LNCaP clone FGC (cell line): ENCODE results near the gene ZNF514.
"Not testable (repeated sequence)": the region's sequence is repeated elsewhere in the genome, so short reads cannot be mapped to it uniquely, and the experiment has no call there.

Experiments
- DNase-seq: peaks from one replicate; pipeline ENCODE4 v3.0.0-alpha.2; 2011; ENCODE audit warnings: low read depth
- H3K4me3 ChIP-seq: 2 replicates; pipeline ENCODE4 v1.5.1; 2011; ENCODE audit warnings: mild to moderate bottlenecking, low read depth, low read length, control low read depth
- TF ChIP-seq, protein P1 (sequence below): IDR thresholded peaks from 2 replicates; pipeline ENCODE4 v1.5.1; 2012; ENCODE audit warnings: mild to moderate bottlenecking; ENCODE audit not compliant: control insufficient read depth, insufficient read depth; ENCODE audit errors: extremely low read depth

The ZNF514 gene

DNA sequence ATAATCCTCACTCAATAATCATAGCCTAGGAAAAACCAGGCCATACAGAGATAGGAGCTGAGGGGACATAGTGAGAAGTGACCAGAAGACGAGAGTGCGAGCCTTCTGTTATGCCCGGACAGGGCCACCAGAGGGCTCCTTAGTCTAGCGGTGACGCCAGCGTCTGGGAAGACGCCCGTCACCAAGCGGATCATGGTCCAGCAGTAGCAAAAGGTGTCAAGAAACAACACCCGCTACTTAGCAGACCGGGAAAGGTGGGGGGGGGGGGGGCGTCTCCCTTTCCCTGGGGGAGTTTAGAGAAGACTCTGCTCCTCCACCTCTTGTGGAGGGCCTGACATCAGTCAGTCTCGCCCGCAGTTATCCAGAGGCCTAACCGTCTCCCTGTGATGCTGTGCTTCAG, 33.3 kb upstream of the ZNF514 start:
- not testable (repeated sequence) for H3K4me3 ChIP-seq, DNase-seq
- TF ChIP-seq, protein P1, sequence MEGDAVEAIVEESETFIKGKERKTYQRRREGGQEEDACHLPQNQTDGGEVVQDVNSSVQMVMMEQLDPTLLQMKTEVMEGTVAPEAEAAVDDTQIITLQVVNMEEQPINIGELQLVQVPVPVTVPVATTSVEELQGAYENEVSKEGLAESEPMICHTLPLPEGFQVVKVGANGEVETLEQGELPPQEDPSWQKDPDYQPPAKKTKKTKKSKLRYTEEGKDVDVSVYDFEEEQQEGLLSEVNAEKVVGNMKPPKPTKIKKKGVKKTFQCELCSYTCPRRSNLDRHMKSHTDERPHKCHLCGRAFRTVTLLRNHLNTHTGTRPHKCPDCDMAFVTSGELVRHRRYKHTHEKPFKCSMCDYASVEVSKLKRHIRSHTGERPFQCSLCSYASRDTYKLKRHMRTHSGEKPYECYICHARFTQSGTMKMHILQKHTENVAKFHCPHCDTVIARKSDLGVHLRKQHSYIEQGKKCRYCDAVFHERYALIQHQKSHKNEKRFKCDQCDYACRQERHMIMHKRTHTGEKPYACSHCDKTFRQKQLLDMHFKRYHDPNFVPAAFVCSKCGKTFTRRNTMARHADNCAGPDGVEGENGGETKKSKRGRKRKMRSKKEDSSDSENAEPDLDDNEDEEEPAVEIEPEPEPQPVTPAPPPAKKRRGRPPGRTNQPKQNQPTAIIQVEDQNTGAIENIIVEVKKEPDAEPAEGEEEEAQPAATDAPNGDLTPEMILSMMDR, result peak; percentile 66

DNA sequence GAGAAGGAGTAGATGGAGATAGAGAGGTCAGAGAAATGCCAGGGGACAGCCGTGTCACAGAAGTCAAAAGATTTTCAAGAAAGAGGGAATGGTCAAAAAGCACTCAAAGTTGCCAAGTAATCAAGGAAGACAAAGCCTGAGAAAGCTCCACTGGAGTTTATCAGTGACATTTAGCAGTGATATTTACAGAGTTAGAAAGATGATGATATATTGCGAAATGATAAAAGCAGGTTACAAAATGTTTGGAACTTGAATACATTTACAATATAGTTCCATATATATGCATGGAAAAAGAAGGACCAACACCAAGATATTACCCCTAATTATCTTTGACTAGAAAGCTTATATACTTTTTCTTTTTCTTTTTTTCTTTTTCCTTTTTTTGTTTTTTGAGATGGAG, 26.3 kb upstream of the ZNF514 start:
- no peak for DNase-seq
- TF ChIP-seq, protein P1, result no peak
- no peak overlapping the region for H3K4me3 ChIP-seq

DNA sequence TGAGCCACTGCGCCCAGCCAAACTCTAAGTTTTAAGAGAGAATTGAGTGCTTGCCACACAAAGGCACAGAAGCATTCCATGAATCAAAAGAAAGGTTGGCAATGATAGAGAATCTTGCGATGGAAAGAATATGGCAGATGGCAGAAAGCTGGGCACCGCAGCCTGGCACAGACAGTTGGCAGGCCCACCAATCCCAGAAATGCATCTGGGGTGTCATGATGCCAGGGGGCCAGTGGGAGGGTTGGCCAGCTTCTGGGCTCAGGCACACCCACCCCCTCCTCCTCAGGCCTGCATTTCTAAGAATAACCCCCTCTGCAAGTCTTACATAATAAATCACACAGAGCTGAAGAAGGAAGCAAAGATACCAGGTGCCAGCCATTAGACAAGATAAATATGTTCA, 25.5 kb upstream of the ZNF514 start:
- no peak for DNase-seq
- TF ChIP-seq, protein P1, result no peak
- no peak overlapping the region for H3K4me3 ChIP-seq

DNA sequence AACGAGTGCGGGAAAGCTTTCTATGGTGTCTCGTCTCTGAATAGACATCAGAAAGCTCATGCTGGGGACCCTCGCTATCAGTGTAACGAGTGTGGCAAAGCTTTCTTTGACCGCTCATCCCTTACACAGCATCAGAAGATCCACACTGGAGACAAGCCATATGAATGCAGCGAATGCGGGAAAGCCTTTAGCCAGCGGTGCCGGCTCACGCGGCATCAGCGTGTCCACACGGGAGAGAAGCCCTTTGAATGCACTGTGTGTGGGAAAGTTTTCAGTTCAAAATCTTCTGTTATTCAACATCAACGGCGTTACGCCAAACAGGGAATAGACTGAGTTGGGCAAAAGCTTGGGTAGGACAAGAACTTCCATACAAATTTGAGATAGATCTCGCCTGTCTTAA, 22.1 kb upstream of the ZNF514 start:
- TF ChIP-seq, protein P1, result no peak
- H3K4me3 ChIP-seq, result no peak overlapping the region
- no peak for DNase-seq

DNA sequence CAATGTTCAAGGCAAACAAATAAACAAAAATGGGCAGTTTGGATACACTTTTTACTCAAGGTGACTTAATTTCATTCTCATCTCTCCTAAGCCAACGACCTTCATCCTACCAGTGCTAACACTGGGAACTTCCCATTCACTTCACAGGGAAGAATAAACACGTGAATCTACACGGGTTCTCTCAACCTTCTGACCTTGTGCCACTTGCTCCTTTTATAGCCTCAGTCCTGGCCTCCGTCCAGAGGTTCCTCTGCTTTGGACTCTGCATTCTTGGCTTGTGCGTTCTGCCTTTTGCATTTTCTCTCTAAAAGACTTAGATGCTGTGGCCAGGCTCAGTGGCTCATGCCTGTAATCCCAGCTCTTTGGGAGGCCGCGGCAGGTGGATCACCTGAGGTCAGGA, 19.8 kb upstream of the ZNF514 start:
- no peak overlapping the region for H3K4me3 ChIP-seq
- TF ChIP-seq, protein P1, result no peak
- DNase-seq, result peak; percentile 58

DNA sequence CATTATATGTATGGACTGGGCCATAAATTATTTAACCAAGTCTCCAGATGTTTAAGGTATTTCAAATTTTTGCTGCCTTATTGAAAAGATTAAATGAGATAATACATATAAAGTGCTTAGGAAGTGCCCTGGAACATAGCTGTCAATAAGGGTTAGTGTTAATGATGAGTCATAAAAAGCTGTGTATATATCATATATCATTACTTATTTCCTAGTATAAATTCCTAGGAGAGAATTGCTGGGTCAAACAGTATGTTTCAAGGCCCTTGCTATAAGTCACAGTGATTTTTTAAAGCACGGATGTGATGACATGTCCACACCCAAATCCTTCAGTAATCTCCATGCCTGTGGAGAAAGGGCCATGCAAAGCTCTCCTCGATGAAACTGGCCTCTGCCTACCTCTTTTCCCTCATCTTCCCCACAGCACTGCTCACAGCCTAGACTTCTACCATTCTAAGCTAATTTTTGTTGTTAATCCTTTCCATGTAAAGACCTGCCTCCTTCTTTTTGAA, 14.4 kb upstream of the ZNF514 start:
- DNase-seq, result no peak
- no peak overlapping the region for H3K4me3 ChIP-seq
- TF ChIP-seq, protein P1, result no peak

DNA sequence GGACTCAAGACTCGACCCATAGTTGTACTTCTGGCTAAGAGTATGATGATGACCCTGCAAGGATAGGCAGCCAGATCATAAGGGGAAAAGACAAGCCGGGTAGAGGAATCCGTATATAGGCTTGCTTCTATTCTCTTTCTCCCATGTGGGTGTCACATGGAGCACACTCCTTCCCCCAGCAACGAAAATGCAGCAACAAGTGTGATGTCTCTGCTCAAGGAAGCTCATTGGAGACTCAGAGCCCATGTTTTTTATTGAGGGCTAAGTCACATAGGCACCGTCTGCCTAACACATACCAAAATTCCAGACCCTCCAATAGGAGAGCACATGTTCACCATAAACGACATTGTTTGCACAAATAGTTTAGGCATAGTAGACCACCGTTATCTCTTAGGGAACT, 12.3 kb upstream of the ZNF514 start:
- H3K4me3 ChIP-seq, result no peak overlapping the region
- TF ChIP-seq, protein P1, result no peak
- DNase-seq, result no peak
